Testis (tissue), 2 donors: Measurements from ENCODE around the gene COL4A4.

ENCODE experiments used
- CTCF ChIP-seq, 3 experiments: fragments of 450-650 bp in 2 of 3; fragments of 200-600 bp in 1 of 3; sonication (generic) in 1 of 3; IDR thresholded peaks; one replicate each; pipeline ENCODE4 v1.5.1; 2016 to 2019; ENCODE audit warnings: antibody characterized with exemption in 3 of 3, mild to moderate bottlenecking in 2 of 3, moderate library complexity in 1 of 3
- POLR2A ChIP-seq: fragments of 450-650 bp; IDR thresholded peaks from one replicate; pipeline ENCODE4 v1.6.1; 2017; ENCODE audit warnings: antibody characterized with exemption, mild to moderate bottlenecking, moderate library complexity

GRCh38 chr2:227097495-227098161 is 66.4 kb downstream of the COL4A4 start:
- TF ChIP-seq CTCF (IDR thresholded peaks at IDR 0.05) (no peak), POLR2A (no peak)
